ENCODE measurements around the gene TMEM175.
"Not testable (repeated sequence)": the region's sequence is repeated elsewhere in the genome, so short reads cannot be mapped to it uniquely, and the experiment has no call there.

TMEM175 gene

GRCh38 chr4:915041-915474 lies 17.2 kb upstream of the TMEM175 start:
- DNase-seq (ENCODE audit: low spot score) = no peak

- DNase-seq (ENCODE audit: low spot score) = no peak
Observed at GRCh38 chr4:915595-915994, 16.7 kb upstream of the TMEM175 start.

GRCh38 chr4:917466-917865 lies 14.8 kb upstream of the TMEM175 start:
- DNase-seq (ENCODE audit: low spot score) = no peak

GRCh38 chr4:917992-918391 lies 14.3 kb upstream of the TMEM175 start:
- no peak for DNase-seq (ENCODE audit: low spot score)

- not testable (repeated sequence) for DNase-seq (ENCODE audit: low spot score)
Observed at GRCh38 chr4:918591-918990, 13.7 kb upstream of the TMEM175 start.

- DNase-seq (ENCODE audit: low spot score) = not testable (repeated sequence)
Observed at GRCh38 chr4:919004-919680, 13.1 kb upstream of the TMEM175 start.

- no peak for DNase-seq (ENCODE audit: low spot score)
Observed at GRCh38 chr4:921830-922331, 10.4 kb upstream of the TMEM175 start.

GRCh38 chr4:924107-925096 lies 7.9 kb upstream of the TMEM175 start:
- DNase-seq (ENCODE audit: low spot score) = no peak

GRCh38 chr4:925171-925570 lies 7.1 kb upstream of the TMEM175 start:
- no peak for DNase-seq (ENCODE audit: low spot score)

- DNase-seq (ENCODE audit: low spot score) = no peak
Observed at GRCh38 chr4:925771-926500, 6.3 kb upstream of the TMEM175 start.

GRCh38 chr4:926538-926937 lies 5.7 kb upstream of the TMEM175 start:
- DNase-seq (ENCODE audit: low spot score) = no peak

- not testable (repeated sequence) for DNase-seq (ENCODE audit: low spot score)
Observed at GRCh38 chr4:927566-927965, 4.7 kb upstream of the TMEM175 start.

GRCh38 chr4:929096-929765 lies 3.0 kb upstream of the TMEM175 start:
- no peak for DNase-seq (ENCODE audit: low spot score)

GRCh38 chr4:930028-930551 lies 2.2 kb upstream of the TMEM175 start:
- DNase-seq (ENCODE audit: low spot score) = no peak

GRCh38 chr4:930827-931193 lies 1.4 kb upstream of the TMEM175 start:
- DNase-seq (ENCODE audit: low spot score) = no peak

- no peak for DNase-seq (ENCODE audit: low spot score)
Observed at GRCh38 chr4:931194-931959, 883 bp upstream of the TMEM175 start.

GRCh38 chr4:932713-933070 lies 432 bp downstream of the TMEM175 start:
- DNase-seq (ENCODE audit: low spot score) = no peak

- DNase-seq (ENCODE audit: low spot score) = not testable (repeated sequence)
Observed at GRCh38 chr4:939508-939907, 7.2 kb downstream of the TMEM175 start.

- no peak for DNase-seq (ENCODE audit: low spot score)
Observed at GRCh38 chr4:945274-946102, 13.2 kb downstream of the TMEM175 start.

- DNase-seq (ENCODE audit: low spot score) = no peak
Observed at GRCh38 chr4:946103-946450, 13.8 kb downstream of the TMEM175 start.
